HCT116 (cell line): ENCODE measurements around the gene MMGT1. TPM values are rescaled to one million over a fixed set of nuclear protein-coding genes. Genes with fewer than 3 reads are reported as not detected.
A peak's percentile ranks its signal among the peaks of the same experiment; 100 is the strongest.
"Not testable (repeated sequence)": the region's sequence is repeated elsewhere in the genome, so short reads cannot be mapped to it uniquely, and the experiment has no call there.

Experiments used
- ATAC-seq: fragments of 200-7000 bp; cut with Tn5 transposase; 2 replicates; pipeline ENCODE4 v1.9.1; 2020; ENCODE audit warnings: mild to moderate bottlenecking, moderate library complexity
- BruUV-seq: library from RNA; stranded (reverse); fragments of 400-500 nt; replicated peaks from 2 replicates; lab custom pipeline; 2021; lab: Mats Ljungman, UMichigan
- CTCF ChIA-PET: fragments of 300-600 bp; sonication (Branson Sonifier 250); formaldehyde crosslinking; loops from one replicate; lab custom pipeline; 2021; ENCODE audit warnings: antibody characterized with exemption; lab: Charles Lee
- POLR2A ChIA-PET: fragments of 300-600, 350-600 bp; sonication (Branson Sonifier 250); formaldehyde crosslinking; loops from one replicate; lab custom pipeline; 2021; ENCODE audit warnings: antibody characterized with exemption; lab: Charles Lee
- RAD21 ChIA-PET, 2 experiments: fragments of 300-600 bp; sonication (Branson Sonifier 250); formaldehyde crosslinking; loops; one replicate each; lab custom pipeline; 2023; ENCODE audit warnings: low total read pairs in 2 of 2; ENCODE audit not compliant: uncharacterized antibody in 2 of 2, unreplicated experiment in 2 of 2, low non-redundant PET in 1 of 2; lab: Charles Lee
- DNase-seq: peaks from one replicate; pipeline ENCODE4 v3.0.0-alpha.2; 2010; ENCODE audit warnings: low read depth, low spot score
- H2AFZ ChIP-seq: fragments of 200-600 bp; shearing (Covaris generic), sonication (generic); 2 replicates; pipeline ENCODE4 v1.6.1; 2017; ENCODE audit warnings: low read depth, mixed run types, mixed read lengths, antibody characterized with exemption, low read length; ENCODE audit not compliant: poor library complexity, severe bottlenecking
- H3K27ac ChIP-seq: 2 replicates; pipeline ENCODE4 v1.5.1; 2012; ENCODE audit warnings: low read depth, low read length
- H3K27me3 ChIP-seq: fragments of 200-600 bp; sonication (generic); 2 replicates; pipeline ENCODE4 v1.6.1; 2016; ENCODE audit warnings: mixed run types, low read length, mixed read lengths; ENCODE audit not compliant: insufficient read depth
- H3K36me3 ChIP-seq, 2 experiments: fragments of 200-500 bp in 1 of 2; fragments of 200-600 bp in 1 of 2; sonication (Bioruptor generic) in 1 of 2; sonication (generic) in 1 of 2; 2 replicates each; pipeline versions ENCODE4 v1.5.1 to v1.6.1; 2014 to 2016; ENCODE audit warnings: low read length in 2 of 2, inconsistent platforms in 1 of 2, mixed read lengths in 1 of 2, mixed run types in 1 of 2; ENCODE audit not compliant: insufficient read depth in 2 of 2, control insufficient read depth in 1 of 2
- H3K4me1 ChIP-seq, 2 experiments: fragments of 200-600 bp in 1 of 2; sonication (generic) in 1 of 2; 2 replicates each; pipeline versions ENCODE4 v1.5.1 to v1.6.1; 2012 to 2017; ENCODE audit warnings: low read length in 2 of 2, inconsistent platforms in 1 of 2, mild to moderate bottlenecking in 1 of 2, mixed read lengths in 1 of 2, mixed run types in 1 of 2, moderate library complexity in 1 of 2; ENCODE audit not compliant: insufficient read depth in 2 of 2, control insufficient read depth in 1 of 2
- H3K4me2 ChIP-seq: fragments of 200-600 bp; sonication (generic); 2 replicates; pipeline ENCODE4 v1.6.1; 2017; ENCODE audit warnings: mixed run types, low read length, mixed read lengths
- H3K4me3 ChIP-seq, 2 experiments: fragments of 200-600 bp in 1 of 2; sonication (generic) in 1 of 2; replicated peaks in 1 of 2; 2 replicates each; pipeline ENCODE4 v1.5.1; 2011 to 2016; ENCODE audit warnings: low read length in 2 of 2, control low read depth in 1 of 2, low read depth in 1 of 2, mild to moderate bottlenecking in 1 of 2, mixed read lengths in 1 of 2, mixed run types in 1 of 2
- H3K79me2 ChIP-seq: fragments of 200-600 bp; sonication (generic); 2 replicates; pipeline ENCODE4 v1.6.1; 2017; ENCODE audit warnings: mild to moderate bottlenecking, mixed run types, low read length, moderate library complexity, mixed read lengths; ENCODE audit not compliant: insufficient read depth
- H3K9ac ChIP-seq: fragments of 200-600 bp; sonication (generic); 2 replicates; pipeline ENCODE4 v1.6.1; 2016; ENCODE audit warnings: low read length, mixed read lengths
- H3K9me2 ChIP-seq: fragments of 200-600 bp; sonication (generic), shearing (Covaris generic); 2 replicates; pipeline ENCODE4 v1.6.1; 2017; ENCODE audit warnings: mixed run types, mild to moderate bottlenecking, moderate library complexity; ENCODE audit not compliant: insufficient read depth
- H3K9me3 ChIP-seq, 2 experiments: fragments of 200-500 bp in 1 of 2; fragments of 200-600 bp in 1 of 2; sonication (Bioruptor generic) in 1 of 2; sonication (generic) in 1 of 2; 2 replicates each; pipeline ENCODE4 v1.6.1; 2014 to 2017; ENCODE audit warnings: low read length in 2 of 2, mixed read lengths in 2 of 2, inconsistent platforms in 1 of 2, low read depth in 1 of 2, mild to moderate bottlenecking in 1 of 2, mixed run types in 1 of 2, moderate library complexity in 1 of 2; ENCODE audit not compliant: control insufficient read depth in 1 of 2, insufficient read depth in 1 of 2
- H4K20me1 ChIP-seq: fragments of 200-600 bp; sonication (generic), shearing (Covaris generic); 2 replicates; pipeline ENCODE4 v1.6.1; 2017; ENCODE audit warnings: mixed run types, mild to moderate bottlenecking, moderate library complexity; ENCODE audit not compliant: insufficient read depth
- CEBPB ChIP-seq: IDR thresholded peaks from 2 replicates; pipeline ENCODE4 v1.6.1; 2012; ENCODE audit warnings: low read depth
- CTCF ChIP-seq, 3 experiments: fragments of 200-600 bp in 1 of 3; sonication (generic) in 1 of 3; IDR thresholded peaks in 2 of 3; conservative IDR thresholded peaks in 1 of 3; 2 replicates each; pipeline ENCODE4 v1.5.1; 2012 to 2017; ENCODE audit warnings: low read depth in 2 of 3, low read length in 2 of 3, antibody characterized with exemption in 1 of 3, borderline replicate concordance in 1 of 3, control low read depth in 1 of 3, mild to moderate bottlenecking in 1 of 3, mixed read lengths in 1 of 3, mixed run types in 1 of 3, moderate library complexity in 1 of 3; ENCODE audit not compliant: insufficient read depth in 1 of 3
- EGR1 ChIP-seq: IDR thresholded peaks from 2 replicates; pipeline ENCODE4 v1.6.1; 2012; ENCODE audit warnings: low read depth
- MAX ChIP-seq: IDR thresholded peaks from 2 replicates; pipeline ENCODE4 v1.6.1; 2012
- POLR2A ChIP-seq: IDR thresholded peaks from 2 replicates; pipeline ENCODE4 v1.7.0; 2011; ENCODE audit warnings: borderline replicate concordance; ENCODE audit not compliant: insufficient read depth, insufficient read length; ENCODE audit errors: extremely low read depth
- POLR2AphosphoS5 ChIP-seq: IDR thresholded peaks from 2 replicates; pipeline ENCODE4 v1.6.1; 2011; ENCODE audit warnings: mild to moderate bottlenecking, low read depth, low read length, moderate library complexity
- RAD21 ChIP-seq: IDR thresholded peaks from 2 replicates; pipeline ENCODE4 v1.6.1; 2012; ENCODE audit warnings: low read depth, mild to moderate bottlenecking
- REST ChIP-seq: IDR thresholded peaks from 2 replicates; pipeline ENCODE4 v1.6.1; 2012; ENCODE audit warnings: low read depth
- SIN3A ChIP-seq: IDR thresholded peaks from 2 replicates; pipeline ENCODE4 v1.6.1; 2012; ENCODE audit warnings: low read depth
- ZFX ChIP-seq: fragments of 450-650 bp; IDR thresholded peaks from 2 replicates; pipeline ENCODE4 v1.6.1; 2017
- ZNF274 ChIP-seq: fragments of 200-500 bp; sonication (Bioruptor generic); IDR thresholded peaks from 2 replicates; pipeline ENCODE4 v1.6.1; 2014; ENCODE audit warnings: mild to moderate bottlenecking, low read depth, low read length, inconsistent platforms
- intact Hi-C: fragments of 100-400 bp; cut with micrococcal nuclease; formaldehyde crosslinking; loops from 2 replicates; pipeline ENCODE4 v1.10.0; 2022
- total RNA-seq: library from RNA; stranded (reverse); gene quantifications from one replicate; pipeline ENCODE4 v1.2.1, GENCODE V29; 2021; ENCODE audit not compliant: unreplicated experiment

MMGT1 gene
- total RNA-seq, 1 experiment from 2014 or later: 23.2 TPM

GRCh38 chrX:135927897-135928296, 45.9 kb downstream of the MMGT1 start (continued):
- TF ChIP-seq POLR2A (no peak), ZFX (no peak), SIN3A (no peak)

- Histone ChIP-seq H3K79me2 (no peaks in the 10 kb centered on the region), H2AFZ (no peak overlapping the region), H3K27ac (no peak overlapping the region), H3K9me3 (no peaks in the 10 kb centered on the region), H3K4me2 (no peak overlapping the region), H4K20me1 (no peaks in the 10 kb centered on the region), H3K9ac (no peak overlapping the region), H3K9me2 (no peaks in the 10 kb centered on the region), H3K4me3 (no peak overlapping the region), H3K27me3 (no peaks in the 10 kb centered on the region), H3K4me1 (no peaks in the 10 kb centered on the region), H3K36me3 (no peaks in the 10 kb centered on the region)
- DNase-seq: peak; percentile 7
- CTCF ChIA-PET: interaction anchor here (1.1 to 1.6 kb wide), 2 partner anchors 9 to 300 kb away, joined by 3 to 5 read pairs; no protein-coding TSS in a partner anchor
- no peak for TF ChIP-seq MAX
- peak; percentile 31 to 49 (median 45); a peak in 5 of 6 replicates for TF ChIP-seq CTCF (IDR thresholded peaks at IDR 0.05 in 2 of 3, conservative IDR thresholded peaks at IDR 0.05 in 1 of 3; ENCODE audit: borderline replicate concordance in 1 of 3, insufficient read depth in 1 of 3, low read depth in 2 of 3, low read length in 2 of 3)
- TF ChIP-seq CEBPB: no peak
- no peak for TF ChIP-seq POLR2AphosphoS5
- peak; percentile 37 for TF ChIP-seq RAD21
- no peak for TF ChIP-seq ZNF274
- no peak for TF ChIP-seq EGR1
- TF ChIP-seq REST: no peak
- ATAC-seq: peak; percentile 70
- no TSS peak for BruUV-seq
- RAD21 ChIA-PET: no interaction called here
- intact Hi-C loops: no loop called here
- POLR2A ChIA-PET: no interaction called here
Measured at GRCh38 chrX:135923353-135923752, 50.4 kb downstream of the MMGT1 start.

- ATAC-seq, H3K4me2 ChIP-seq, RAD21 ChIA-PET, H3K27ac ChIP-seq, H4K20me1 ChIP-seq, intact Hi-C loops, H3K4me1 ChIP-seq, H3K27me3 ChIP-seq, BruUV-seq, H3K36me3 ChIP-seq, H3K9me3 ChIP-seq, DNase-seq, H3K9me2 ChIP-seq, H3K79me2 ChIP-seq, H3K4me3 ChIP-seq, H2AFZ ChIP-seq, POLR2A ChIA-PET, CTCF ChIA-PET, H3K9ac ChIP-seq: not testable (repeated sequence)
Measured at GRCh38 chrX:135920516-135920915, 53.3 kb downstream of the MMGT1 start.
